Nephron (organoid): ENCODE results near the gene KMT5B.
A peak's percentile ranks its signal among the peaks of the same experiment; 100 is the strongest.

Experiments used
- H3K27ac Mint-ChIP-seq, 3 experiments: 2 replicates each; pipeline ENCODE4 v1.8.0; 2020; ENCODE audit warnings: mixed read lengths in 3 of 3, mild to moderate bottlenecking in 2 of 3, moderate library complexity in 1 of 3
- H3K27me3 Mint-ChIP-seq: 2 replicates; pipeline ENCODE4 v1.8.0; 2021; ENCODE audit warnings: low read depth, mild to moderate bottlenecking, moderate library complexity, mixed read lengths
- H3K36me3 Mint-ChIP-seq: 2 replicates; pipeline ENCODE4 v1.8.0; 2020; ENCODE audit warnings: low read depth, mixed read lengths
- H3K4me1 Mint-ChIP-seq: 2 replicates; pipeline ENCODE4 v1.8.0; 2020; ENCODE audit warnings: mixed read lengths
- H3K4me3 Mint-ChIP-seq, 3 experiments: 2 replicates each; pipeline ENCODE4 v1.8.0; 2020; ENCODE audit warnings: mild to moderate bottlenecking in 3 of 3, mixed read lengths in 3 of 3, moderate library complexity in 2 of 3
- H3K9me3 Mint-ChIP-seq: 2 replicates; pipeline ENCODE4 v1.8.0; 2020; ENCODE audit warnings: mixed read lengths
- TF ChIP-seq, protein P1 (sequence below), 3 experiments: fragments of 200-600 bp; sonication (generic); IDR thresholded peaks; one replicate each; pipeline ENCODE4 v1.5.0; 2021; ENCODE audit warnings: antibody characterized with exemption in 3 of 3; ENCODE audit not compliant: unreplicated experiment in 3 of 3

KMT5B gene

DNA sequence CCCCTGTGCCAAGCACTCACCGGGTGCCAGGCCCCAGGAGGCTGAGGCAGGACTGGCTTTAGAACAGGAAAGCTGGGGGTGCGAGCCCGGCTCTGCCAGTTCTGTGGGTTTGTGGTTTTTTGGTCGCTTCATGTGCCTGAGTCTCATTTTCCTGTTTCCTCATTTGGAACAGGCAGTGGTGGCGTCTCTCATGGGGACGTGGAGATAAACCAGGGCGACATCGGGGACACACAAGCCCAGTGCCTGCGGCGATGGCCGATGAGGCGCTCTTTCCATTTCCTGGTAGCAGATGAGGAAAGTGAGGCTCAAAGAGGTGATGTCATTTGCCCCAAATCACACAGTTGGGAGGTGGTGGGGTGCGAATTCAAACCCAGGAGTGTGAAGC lies 71.1 kb downstream of the KMT5B start:
- Mint-ChIP-seq H3K9me3 (peaks cover 3% of the 10 kb centered on the region), H3K27ac (no peak overlapping the region), H3K27me3 (peaks cover 4% of the 10 kb centered on the region), H3K4me3 (no peak overlapping the region), H3K4me1 (peaks cover 15% of the 10 kb centered on the region), H3K36me3 (peaks cover 3% of the 10 kb centered on the region)
- TF ChIP-seq, protein P1, sequence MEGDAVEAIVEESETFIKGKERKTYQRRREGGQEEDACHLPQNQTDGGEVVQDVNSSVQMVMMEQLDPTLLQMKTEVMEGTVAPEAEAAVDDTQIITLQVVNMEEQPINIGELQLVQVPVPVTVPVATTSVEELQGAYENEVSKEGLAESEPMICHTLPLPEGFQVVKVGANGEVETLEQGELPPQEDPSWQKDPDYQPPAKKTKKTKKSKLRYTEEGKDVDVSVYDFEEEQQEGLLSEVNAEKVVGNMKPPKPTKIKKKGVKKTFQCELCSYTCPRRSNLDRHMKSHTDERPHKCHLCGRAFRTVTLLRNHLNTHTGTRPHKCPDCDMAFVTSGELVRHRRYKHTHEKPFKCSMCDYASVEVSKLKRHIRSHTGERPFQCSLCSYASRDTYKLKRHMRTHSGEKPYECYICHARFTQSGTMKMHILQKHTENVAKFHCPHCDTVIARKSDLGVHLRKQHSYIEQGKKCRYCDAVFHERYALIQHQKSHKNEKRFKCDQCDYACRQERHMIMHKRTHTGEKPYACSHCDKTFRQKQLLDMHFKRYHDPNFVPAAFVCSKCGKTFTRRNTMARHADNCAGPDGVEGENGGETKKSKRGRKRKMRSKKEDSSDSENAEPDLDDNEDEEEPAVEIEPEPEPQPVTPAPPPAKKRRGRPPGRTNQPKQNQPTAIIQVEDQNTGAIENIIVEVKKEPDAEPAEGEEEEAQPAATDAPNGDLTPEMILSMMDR (IDR thresholded peaks at IDR 0.05; ENCODE audit: unreplicated experiment in 3 of 3): no peak

DNA sequence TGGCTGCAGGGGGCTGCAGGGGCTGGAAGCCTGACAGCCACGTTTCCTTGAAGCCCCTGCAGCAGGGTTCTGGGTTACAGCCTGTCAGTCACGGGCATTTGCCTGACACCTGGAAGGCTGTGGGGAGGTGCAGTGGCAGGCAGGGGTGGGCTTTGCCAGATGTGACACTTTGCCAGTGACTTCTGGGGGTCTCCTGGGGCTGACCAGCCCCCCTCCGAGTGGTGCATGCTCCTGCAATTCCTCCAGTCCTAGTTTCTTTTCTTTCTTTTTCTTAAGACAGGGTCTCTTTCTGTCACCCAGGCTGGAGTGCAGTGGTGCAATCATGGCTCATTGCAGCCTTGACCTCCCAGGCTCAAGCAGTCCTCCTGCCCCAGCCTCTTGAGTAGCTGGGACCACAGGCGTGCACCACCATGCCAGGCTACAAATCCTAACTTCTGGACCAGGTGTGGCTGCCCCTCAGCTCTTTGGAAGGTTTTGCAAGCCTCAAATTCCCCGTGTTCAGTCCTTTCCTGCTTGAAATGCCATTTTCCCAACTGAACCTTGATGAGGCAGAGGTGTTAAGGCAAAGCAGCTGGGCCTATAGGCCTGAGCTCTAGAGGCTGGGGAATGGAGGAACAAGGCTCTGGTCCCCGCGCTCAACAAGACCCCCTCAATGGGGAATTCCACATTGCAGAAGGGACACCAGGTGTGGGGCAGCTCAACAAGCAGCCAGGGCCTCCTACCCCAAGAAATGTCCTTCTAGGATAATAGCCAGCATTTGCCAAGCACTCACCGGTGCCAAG lies 71.7 kb downstream of the KMT5B start:
- no peak overlapping the region for H3K27ac Mint-ChIP-seq
- no peak overlapping the region for H3K4me3 Mint-ChIP-seq
- TF ChIP-seq, protein P1 (IDR thresholded peaks at IDR 0.05; ENCODE audit: unreplicated experiment in 3 of 3): no peak
- peaks cover 5% of the 10 kb centered on the region for H3K27me3 Mint-ChIP-seq
- H3K9me3 Mint-ChIP-seq: peaks cover 3% of the 10 kb centered on the region
- H3K4me1 Mint-ChIP-seq: peaks cover 15% of the 10 kb centered on the region
- peaks cover 3% of the 10 kb centered on the region for H3K36me3 Mint-ChIP-seq

DNA sequence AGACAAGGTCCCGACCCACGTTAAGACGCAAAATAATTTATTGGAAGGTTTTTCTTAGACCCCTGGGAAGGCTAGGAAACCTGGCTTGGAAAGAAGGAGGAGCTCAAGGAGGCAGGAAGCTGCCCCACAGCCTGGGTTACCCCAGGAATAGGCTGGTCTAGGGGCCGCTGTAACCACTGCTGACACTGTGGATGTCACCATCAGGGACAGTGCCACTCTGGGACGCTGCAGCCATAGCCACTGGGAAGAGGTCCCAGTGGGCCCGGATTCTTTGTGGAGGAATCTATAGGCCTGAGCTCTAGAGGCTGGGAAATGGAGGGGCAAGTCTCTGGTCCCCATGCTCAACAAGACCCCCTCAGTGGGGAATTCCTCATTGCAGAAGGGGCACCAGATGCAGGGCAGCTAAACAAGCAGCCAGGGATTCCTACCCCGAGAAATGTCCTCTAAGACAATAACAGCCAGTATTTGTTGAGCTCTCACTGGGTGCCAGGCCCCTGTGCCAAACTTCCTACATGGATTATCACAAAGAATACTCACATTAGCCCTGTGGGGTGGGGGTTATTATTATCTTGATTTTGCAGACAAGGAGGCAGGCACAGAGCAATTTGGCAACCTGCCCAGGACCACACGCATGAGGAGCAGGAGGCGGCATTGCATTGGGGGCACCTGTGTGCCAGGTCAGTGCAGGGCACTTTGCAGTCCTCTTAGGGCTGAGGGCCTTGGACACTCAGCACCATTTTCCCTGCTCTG lies 72.4 kb downstream of the KMT5B start:
- Mint-ChIP-seq H3K4me1 (peaks cover 15% of the 10 kb centered on the region), H3K4me3 (no peak overlapping the region), H3K36me3 (peaks cover 3% of the 10 kb centered on the region), H3K9me3 (peaks cover 8% of the 10 kb centered on the region), H3K27ac (no peak overlapping the region), H3K27me3 (peaks cover 11% of the 10 kb centered on the region)
- TF ChIP-seq, protein P1 (IDR thresholded peaks at IDR 0.05; ENCODE audit: unreplicated experiment in 3 of 3): no peak

DNA sequence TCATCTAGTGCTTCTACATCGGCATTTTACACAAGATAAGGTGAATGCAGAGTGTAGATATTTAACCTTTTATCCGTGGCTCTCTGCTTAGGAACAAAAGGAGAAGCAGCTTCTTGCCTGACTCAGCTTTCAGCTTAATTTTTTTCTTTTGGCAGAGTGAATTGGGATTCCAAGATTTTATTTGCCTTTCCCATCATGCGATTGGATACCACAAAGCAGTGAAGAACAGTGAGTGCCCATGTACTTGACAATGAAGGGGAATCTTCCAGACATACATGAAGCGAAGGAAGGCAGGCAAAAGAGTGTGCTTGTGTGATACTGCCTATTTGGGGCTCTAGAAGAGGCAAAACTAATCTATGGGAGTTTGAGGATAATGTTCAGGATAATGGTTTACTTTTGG lies 74.9 kb downstream of the KMT5B start:
- Mint-ChIP-seq H3K4me3 (no peak overlapping the region), H3K4me1 (peaks cover 15% of the 10 kb centered on the region), H3K27ac (peak overlapping the region; percentile 28 to 88 (median 85)), H3K27me3 (peaks cover 11% of the 10 kb centered on the region), H3K36me3 (peaks cover 15% of the 10 kb centered on the region), H3K9me3 (peaks cover 23% of the 10 kb centered on the region)
- TF ChIP-seq, protein P1 (IDR thresholded peaks at IDR 0.05; ENCODE audit: unreplicated experiment in 3 of 3): no peak

DNA sequence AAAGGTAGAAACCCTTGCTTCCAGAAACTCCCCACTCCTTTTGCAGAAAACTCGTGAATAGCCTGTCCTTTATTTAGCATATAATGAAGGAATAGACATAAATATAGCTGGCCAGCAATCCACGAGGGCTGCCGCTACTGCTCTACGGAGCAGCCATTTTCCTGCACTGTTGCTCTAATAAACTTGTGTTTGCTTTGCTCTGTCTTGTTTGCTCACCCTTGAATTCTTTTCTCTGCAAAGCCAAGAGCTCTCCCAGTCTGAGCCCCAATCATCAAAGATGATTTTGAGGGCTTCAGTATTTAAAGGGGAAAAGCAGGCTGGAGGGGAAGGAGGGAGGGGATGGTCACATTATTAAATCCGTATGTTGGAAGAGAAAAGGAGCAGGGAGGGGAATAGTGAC lies 75.3 kb downstream of the KMT5B start:
- peaks cover 17% of the 10 kb centered on the region for H3K36me3 Mint-ChIP-seq
- peak overlapping the region; percentile 28 to 88 (median 85) for H3K27ac Mint-ChIP-seq
- H3K4me1 Mint-ChIP-seq: peaks cover 15% of the 10 kb centered on the region
- H3K9me3 Mint-ChIP-seq: peaks cover 24% of the 10 kb centered on the region
- TF ChIP-seq, protein P1 (IDR thresholded peaks at IDR 0.05; ENCODE audit: unreplicated experiment in 3 of 3): no peak
- peak overlapping the region in 1 of 3 experiments; percentile 20 for H3K4me3 Mint-ChIP-seq
- H3K27me3 Mint-ChIP-seq: peaks cover 11% of the 10 kb centered on the region
